Heart right ventricle (tissue), 16 donors: ENCODE data around the gene PNMA1. TPM values are rescaled to one million over a fixed set of nuclear protein-coding genes. Genes with fewer than 3 reads are reported as not detected.

Experiments used
- ATAC-seq, 8 donors: fragments of 200-7000 bp; cut with Tn5 transposase; one replicate each; pipeline ENCODE4 v1.9.1; 2020; ENCODE audit warnings: mild to moderate bottlenecking in 8 of 8, moderate library complexity in 8 of 8, moderate number of reproducible peaks in 1 of 8
- DNase-seq, 2 donors: peaks; one replicate each; pipeline ENCODE4 v3.0.0-alpha.2; 2020
- H3K27ac ChIP-seq, 10 donors: fragments of 200-600 bp; sonication (generic) in 2 of 10; one replicate each; pipeline versions ENCODE4 v1.5.0 to v1.8.0; 2020 to 2022; ENCODE audit warnings: mild to moderate bottlenecking in 3 of 10
- H3K27me3 ChIP-seq, 7 donors: fragments of 200-600 bp; one replicate each; pipeline ENCODE4 v1.8.0; 2021 to 2022; ENCODE audit warnings: mild to moderate bottlenecking in 2 of 7
- H3K36me3 ChIP-seq, 9 donors: fragments of 200-600 bp; sonication (generic) in 1 of 9; one replicate each; pipeline versions ENCODE4 v1.5.0 to v1.8.0; 2020 to 2022; ENCODE audit warnings: mild to moderate bottlenecking in 2 of 9
- H3K4me1 ChIP-seq, 9 donors: fragments of 200-600 bp; sonication (generic) in 1 of 9; one replicate each; pipeline versions ENCODE4 v1.5.0 to v1.8.0; 2020 to 2022; ENCODE audit warnings: mild to moderate bottlenecking in 4 of 9
- H3K4me3 ChIP-seq, 10 donors: fragments of 200-600 bp; sonication (generic) in 2 of 10; one replicate each; pipeline versions ENCODE4 v1.5.0 to v1.8.0; 2020 to 2022; ENCODE audit warnings: mild to moderate bottlenecking in 7 of 10, moderate library complexity in 2 of 10
- H3K9me3 ChIP-seq, 11 donors: fragments of 200-600 bp in 10 of 11; sonication (generic) in 2 of 11; one replicate each; pipeline versions ENCODE4 v1.5.0 to v1.8.0; 2013 to 2022; ENCODE audit warnings: mild to moderate bottlenecking in 2 of 11, control low read depth in 1 of 11, moderate library complexity in 1 of 11
- CTCF ChIP-seq, 9 donors: fragments of 200-600 bp; sonication (generic) in 2 of 9; IDR thresholded peaks; one replicate each; pipeline versions ENCODE4 v1.5.0 to v1.8.0; 2021 to 2022; ENCODE audit warnings: antibody characterized with exemption in 9 of 9, mild to moderate bottlenecking in 5 of 9, moderate library complexity in 1 of 9
- WGBS, 2 donors: extraction: QIAGEN DNeasy Blood & Tissue Kit; methylation state at CpG; one replicate each; pipeline ENCODE4 v1.1.7; 2013; ENCODE audit warnings: inconsistent platforms in 1 of 2; 5-methylcytosine and 5-hydroxymethylcytosine counted together
- intact Hi-C, 10 donors: fragments of 100-400 bp; cut with DNase I; formaldehyde crosslinking; loops; one replicate each; pipeline versions ENCODE4 v1.11.1 to v1.14.2; 2022
- microRNA-seq, 2 donors: library from miRNA; unstranded; fragments of <30 nt; microRNA quantifications; one replicate each; pipeline ENCODE4 v1.2.0, GENCODE V29; 2021
- polyA plus RNA-seq, 2 donors: library from polyadenylated mRNA; stranded (reverse); fragments of 200-250 nt; gene quantifications; one replicate each; pipeline ENCODE4 v1.2.3, GENCODE V29; 2013
- total RNA-seq, 10 donors: library from RNA; stranded (reverse); fragmentation: NEBNext Ultra II Directional in 3 of 10; extraction: Animal tissue kit (Norgen Biotek cat#: 25700) in 3 of 10; gene quantifications; one replicate each; pipeline versions ENCODE4 v1.2.1 to v1.2.4, GENCODE V29; 2021 to 2023
- donor health status: Arrhythmogenic right ventricular cardiomyopathy.
- donor health status: ischemic (EF 13 %, LVEDD 7.1; RV severe dilation, severe dysfunction).
- donor health status: healthy with polysubstance abuse.
- donor health status: DM: no; HTN: yes; CAD: no.
- donor health status: DM: no; HTN: no; CAD: no.
- donor health status: ischemic (EF 25% LVEDD 6.9; RV normal size, moderate dysfunction).
- donor health status: ischemic (EF 25% LVEDD 5.7; RV mildly dilated, moderate dysfunction).
- donor health status: healthy.
- donor health status: DM: yes; HTN: yes; CAD: no.
- donor health status: Ischemic cardiomyopathy.
- donor health status: ischemic (EF 35%, LVEDD 5.7; RV mildly dilated, moderate dysfunction).
- donor health status: nonischemic (EF 11% LVEDD 7.7; RV severe dilation, severe dysfunction).
- donor health status: DM: yes; HTN: yes; CAD: no.
- donor health status: PGD.
- donor health status: ischemic (EF 29% LVEDD 5.4; RV normal size, mild dysfunction).
- donor health status: nonischemic (EF 23%, LVEDD 6.1; RV moderate dilation, normal function).

Gene PNMA1
- total and polyA plus RNA-seq, 12 donors = 6.6 to 30.8 (median 23.1) TPM

- DNase-seq (no peak), ATAC-seq (no peak)
- TF ChIP-seq CTCF (IDR thresholded peaks at IDR 0.05) = no peak
- no peak overlapping the region for H3K27ac ChIP-seq
- no peak overlapping the region for H3K4me3 ChIP-seq
- peaks cover 0 to 3% (median 0%) of the 10 kb centered on the region in 11 donors for H3K9me3 ChIP-seq
- H3K27me3 ChIP-seq = no peaks in the 10 kb centered on the region
- intact Hi-C loops = no loop called here
- WGBS, 2 donors = 94 to 97% methylated on average over 2 of the region's 2 CpGs
- peaks cover 0 to 7% (median 0%) of the 10 kb centered on the region in 9 donors for H3K4me1 ChIP-seq
- H3K36me3 ChIP-seq = peaks cover 0 to 49% (median 2%) of the 10 kb centered on the region in 9 donors
Measured at GRCh38 chr14:73665130-73665529, 49.1 kb downstream of the PNMA1 start.

DNA sequence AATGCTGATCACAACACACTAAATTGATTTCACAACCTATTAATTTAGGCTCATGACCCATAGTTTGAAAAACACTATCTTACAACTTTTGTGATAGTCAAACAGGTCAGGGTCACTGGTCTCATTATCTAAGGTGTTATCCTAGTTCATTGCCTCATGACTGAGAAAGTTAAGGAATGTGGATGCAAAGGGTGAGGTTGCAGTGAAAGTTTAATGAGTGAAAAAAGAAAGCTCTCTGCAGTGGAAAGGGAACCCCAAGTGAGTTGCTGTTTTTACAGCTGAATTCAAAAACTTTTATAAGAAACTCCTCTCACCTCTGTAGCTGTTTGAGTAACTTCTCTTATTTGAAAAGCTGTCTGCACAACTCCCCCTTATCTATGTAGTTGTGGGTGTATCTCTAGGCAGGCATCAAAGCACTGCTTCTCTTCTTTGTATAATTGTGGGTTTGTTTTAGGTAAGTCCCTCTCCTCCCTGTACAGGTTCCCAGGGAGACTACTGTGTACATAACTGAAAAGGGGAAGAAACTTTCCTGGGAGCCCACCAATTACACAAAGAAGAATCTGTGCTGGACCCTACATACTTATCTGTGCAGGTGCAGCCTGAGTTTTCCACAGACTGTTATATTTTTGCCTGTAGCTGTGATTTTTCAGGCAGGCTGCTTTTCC is 50.5 kb downstream of the PNMA1 start:
- no peak overlapping the region for H3K27ac ChIP-seq
- no peaks in the 10 kb centered on the region for H3K27me3 ChIP-seq
- no peak for TF ChIP-seq CTCF (IDR thresholded peaks at IDR 0.05)
- H3K4me1 ChIP-seq = peaks cover 0 to 7% (median 0%) of the 10 kb centered on the region in 9 donors
- peaks cover 0 to 3% (median 0%) of the 10 kb centered on the region in 11 donors for H3K9me3 ChIP-seq
- ATAC-seq (no peak), DNase-seq (no peak)
- intact Hi-C loops = no loop called here
- peaks cover 0 to 63% (median 6%) of the 10 kb centered on the region in 9 donors for H3K36me3 ChIP-seq
- no peak overlapping the region for H3K4me3 ChIP-seq

GRCh38 chr14:73662487-73662943 is 51.7 kb downstream of the PNMA1 start:
- 85 to 93% methylated on average over 1 of the region's 1 CpG for WGBS, 2 donors
- DNase-seq (no peak), ATAC-seq (peak in 1 of 8 donors; percentile 74)
- intact Hi-C loops = no loop called here
- H3K27me3 ChIP-seq = no peaks in the 10 kb centered on the region
- TF ChIP-seq CTCF (IDR thresholded peaks at IDR 0.05) = peak in 1 of 9 donors; percentile 38
- H3K27ac ChIP-seq = no peak overlapping the region
- H3K4me3 ChIP-seq = no peak overlapping the region
- peaks cover 0 to 3% (median 0%) of the 10 kb centered on the region in 11 donors for H3K9me3 ChIP-seq
- H3K36me3 ChIP-seq = peaks cover 0 to 62% (median 6%) of the 10 kb centered on the region in 9 donors
- H3K4me1 ChIP-seq = peaks cover 0 to 7% (median 0%) of the 10 kb centered on the region in 9 donors

DNA sequence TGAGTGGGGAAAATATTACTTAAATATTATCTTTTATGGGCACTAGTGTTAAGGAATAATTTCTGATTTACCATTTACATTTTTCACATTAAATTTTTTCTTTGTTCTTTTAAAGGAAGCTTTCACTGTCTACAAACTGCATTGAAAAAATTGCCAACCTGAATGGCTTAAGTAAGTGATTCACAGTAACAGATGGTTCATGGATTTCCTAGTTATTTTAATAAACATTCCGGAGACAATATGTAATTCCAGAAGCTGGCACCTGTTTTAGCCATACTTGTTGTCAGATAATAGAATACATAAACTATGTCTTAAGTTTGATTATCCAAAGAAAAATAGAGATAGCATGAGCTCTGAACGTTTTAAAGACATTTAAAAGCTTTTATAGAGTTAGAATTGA is 52.3 kb downstream of the PNMA1 start:
- no peak for DNase-seq

More for the DNA sequence above, 52.3 kb downstream of the PNMA1 start:
- H3K36me3 ChIP-seq = peaks cover 0 to 61% (median 6%) of the 10 kb centered on the region in 9 donors
- H3K27me3 ChIP-seq = no peaks in the 10 kb centered on the region
- intact Hi-C loops = no loop called here
- peaks cover 0 to 7% (median 0%) of the 10 kb centered on the region in 9 donors for H3K4me1 ChIP-seq
- TF ChIP-seq CTCF (IDR thresholded peaks at IDR 0.05) = no peak
- H3K4me3 ChIP-seq = no peak overlapping the region
- no peak for ATAC-seq
- H3K27ac ChIP-seq = no peak overlapping the region
- WGBS, 2 donors = 74 to 80% methylated on average over 2 of the region's 2 CpGs
- peaks cover 0 to 3% (median 0%) of the 10 kb centered on the region in 11 donors for H3K9me3 ChIP-seq

Small RNAs within 50 kb of the gene (microRNA-seq; reads per million reads assigned to microRNA genes)
- gene MIR4505 = 0 reads per million in 2 donors

Other genes with a start within 250 kb of the PNMA1 start
- gene RIOX1, start 223.5 kb downstream of the PNMA1 start, total RNA-seq = 1 to 10 TPM; 5.9 to 9.1 (median 7.6) TPM
- 1 to 10 TPM; 4.3 to 5.4 TPM for gene RIOX1, start 223.5 kb downstream of the PNMA1 start, polyA plus RNA-seq
- 10 to 100 TPM in 9 of 10 donors, 1 to 10 TPM in 1; 6.6 to 49.3 (median 30.0) TPM for gene ACOT1, start 177.2 kb downstream of the PNMA1 start, total RNA-seq
- 10 to 100 TPM in 1 of 2 donors, 1 to 10 TPM in 1; 7.2 to 11.8 TPM for gene ACOT1, start 177.2 kb downstream of the PNMA1 start, polyA plus RNA-seq
- under 1 TPM in 8 of 10 donors, not detected in 2; 0.07 to 0.33 (median 0.18) TPM for gene HEATR4, start 155.4 kb downstream of the PNMA1 start, total RNA-seq
- under 1 TPM; 0.01 to 0.15 TPM for gene HEATR4, start 155.4 kb downstream of the PNMA1 start, polyA plus RNA-seq
- gene ACOT2, start 145.2 kb downstream of the PNMA1 start, total RNA-seq = 100 to 1,000 TPM; 110 to 267 (median 158) TPM
- gene ACOT2, start 145.2 kb downstream of the PNMA1 start, polyA plus RNA-seq = 10 to 100 TPM; 54.9 to 77.8 TPM
- gene ACOT4, start 122.5 kb downstream of the PNMA1 start, total RNA-seq = 1 to 10 TPM in 5 of 10 donors, under 1 TPM in 5; 0.13 to 1.9 (median 1.0) TPM
- gene ACOT4, start 122.5 kb downstream of the PNMA1 start, polyA plus RNA-seq = under 1 TPM; 0.37 to 0.88 TPM
- not detected for gene ACOT6, start 101.9 kb downstream of the PNMA1 start, total RNA-seq
- not detected for gene ACOT6, start 101.9 kb downstream of the PNMA1 start, polyA plus RNA-seq
- 10 to 100 TPM; 11.6 to 21.2 (median 14.0) TPM for gene DNAL1, start 69.4 kb downstream of the PNMA1 start, total RNA-seq
- gene DNAL1, start 69.4 kb downstream of the PNMA1 start, polyA plus RNA-seq = 1 to 10 TPM; 5.9 to 9.1 TPM
- 10 to 100 TPM; 24.8 to 48.7 (median 36.7) TPM for gene PTGR2, start 137.4 kb upstream of the PNMA1 start, total RNA-seq
- 10 to 100 TPM in 1 of 2 donors, 1 to 10 TPM in 1; 9.5 to 21.7 TPM for gene PTGR2, start 137.4 kb upstream of the PNMA1 start, polyA plus RNA-seq
- gene ZNF410, start 172.5 kb upstream of the PNMA1 start, total RNA-seq = 10 to 100 TPM; 15.3 to 23.7 (median 18.8) TPM
- gene ZNF410, start 172.5 kb upstream of the PNMA1 start, polyA plus RNA-seq = 10 to 100 TPM; 21.0 to 24.6 TPM
- 1 to 10 TPM; 2.9 to 6.5 (median 4.2) TPM for gene FAM161B, start 235.7 kb upstream of the PNMA1 start, total RNA-seq
- 1 to 10 TPM; 1.5 to 3.3 TPM for gene FAM161B, start 235.7 kb upstream of the PNMA1 start, polyA plus RNA-seq
- gene COQ6, start 235.9 kb upstream of the PNMA1 start, total RNA-seq = 10 to 100 TPM; 29.4 to 52.2 (median 48.0) TPM
- 10 to 100 TPM; 32.6 to 33.6 TPM for gene COQ6, start 235.9 kb upstream of the PNMA1 start, polyA plus RNA-seq